Measurements from ENCODE around the gene ITPRID1. TPM values are rescaled to one million over a fixed set of nuclear protein-coding genes. Genes with fewer than 3 reads are reported as not detected.

Gene ITPRID1
- total RNA-seq, 2 donors from 2014 or later: 5.6 to 21.8 TPM

DNA sequence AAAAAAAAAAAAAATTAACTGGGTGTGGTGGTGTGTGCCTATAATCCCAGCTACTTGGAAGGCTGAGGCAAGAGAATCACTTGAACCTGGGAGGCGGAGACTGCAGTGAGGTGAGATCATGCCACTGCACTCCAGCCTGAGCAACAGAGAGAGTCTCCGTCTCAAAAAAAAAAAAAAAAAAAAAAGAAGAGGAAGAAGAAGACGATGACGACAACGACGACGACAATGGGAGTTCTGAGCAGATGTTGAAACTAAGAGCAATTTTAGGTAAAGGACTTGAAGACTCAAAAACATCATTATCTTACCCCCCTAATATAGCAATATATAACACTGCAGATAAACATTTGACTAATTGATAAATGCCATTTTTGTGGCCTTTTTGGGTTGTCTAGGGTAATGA lies 133.6 kb downstream of the ITPRID1 start:
- no peak overlapping the region for H3K4me3 ChIP-seq (ENCODE audit: low read length)
- H3K27ac ChIP-seq (ENCODE audit: low read depth, low read length): no peak overlapping the region
- no peak overlapping the region for H3K27ac Mint-ChIP-seq
- 100% methylated on average over 1 of the region's 7 CpGs; no CpG with 5 or more reads in 1 of the 2 experiments for WGBS, 2 experiments (ENCODE audit: insufficient coverage in 1 of 2, insufficient read length in 1 of 2)
- H3K9ac ChIP-seq (ENCODE audit: extremely low read depth, low read length, poor library complexity, severe bottlenecking): no peak overlapping the region
- H3K4me3 Mint-ChIP-seq: no peak overlapping the region
- no peaks in the 10 kb centered on the region for H3K27me3 ChIP-seq (ENCODE audit: control insufficient read depth, insufficient read depth, low read length, poor library complexity, severe bottlenecking)
- H3K36me3 Mint-ChIP-seq (ENCODE audit: low read depth): peaks cover 13% of the 10 kb centered on the region
- peaks cover 10% of the 10 kb centered on the region for H3K4me1 ChIP-seq (ENCODE audit: control insufficient read depth, insufficient read depth, low read length)
- no peaks in the 10 kb centered on the region for H3K9me3 ChIP-seq (ENCODE audit: control insufficient read depth, low read length)
- TF ChIP-seq, protein P1, sequence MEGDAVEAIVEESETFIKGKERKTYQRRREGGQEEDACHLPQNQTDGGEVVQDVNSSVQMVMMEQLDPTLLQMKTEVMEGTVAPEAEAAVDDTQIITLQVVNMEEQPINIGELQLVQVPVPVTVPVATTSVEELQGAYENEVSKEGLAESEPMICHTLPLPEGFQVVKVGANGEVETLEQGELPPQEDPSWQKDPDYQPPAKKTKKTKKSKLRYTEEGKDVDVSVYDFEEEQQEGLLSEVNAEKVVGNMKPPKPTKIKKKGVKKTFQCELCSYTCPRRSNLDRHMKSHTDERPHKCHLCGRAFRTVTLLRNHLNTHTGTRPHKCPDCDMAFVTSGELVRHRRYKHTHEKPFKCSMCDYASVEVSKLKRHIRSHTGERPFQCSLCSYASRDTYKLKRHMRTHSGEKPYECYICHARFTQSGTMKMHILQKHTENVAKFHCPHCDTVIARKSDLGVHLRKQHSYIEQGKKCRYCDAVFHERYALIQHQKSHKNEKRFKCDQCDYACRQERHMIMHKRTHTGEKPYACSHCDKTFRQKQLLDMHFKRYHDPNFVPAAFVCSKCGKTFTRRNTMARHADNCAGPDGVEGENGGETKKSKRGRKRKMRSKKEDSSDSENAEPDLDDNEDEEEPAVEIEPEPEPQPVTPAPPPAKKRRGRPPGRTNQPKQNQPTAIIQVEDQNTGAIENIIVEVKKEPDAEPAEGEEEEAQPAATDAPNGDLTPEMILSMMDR (conservative IDR thresholded peaks at IDR 0.05): no peak
- H3K27me3 Mint-ChIP-seq (ENCODE audit: insufficient read depth): no peaks in the 10 kb centered on the region
- H3K4me1 Mint-ChIP-seq: peaks cover 35% of the 10 kb centered on the region
- DNase-seq: no peak
- H3K9me3 Mint-ChIP-seq: no peaks in the 10 kb centered on the region
- no peaks in the 10 kb centered on the region for H3K36me3 ChIP-seq (ENCODE audit: control insufficient read depth, insufficient read depth, low read length)

DNA sequence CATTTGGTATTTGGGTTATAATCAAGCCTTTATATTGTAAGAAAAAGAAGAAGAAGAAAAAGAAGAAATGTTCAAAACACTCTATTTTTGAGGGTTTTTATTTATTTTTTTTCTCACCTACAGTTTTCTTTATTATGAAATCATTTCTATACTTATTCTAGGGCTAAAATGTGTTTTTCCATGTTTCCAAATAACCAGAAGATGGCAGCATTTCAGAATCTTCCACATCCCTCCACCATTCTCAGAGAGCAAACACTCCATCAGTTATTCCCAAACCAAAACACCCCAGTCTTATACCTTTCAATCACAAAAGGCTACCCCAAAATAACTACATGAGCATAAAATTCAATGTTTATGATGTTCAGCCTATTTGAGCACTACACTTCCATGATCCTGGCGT lies 134.4 kb downstream of the ITPRID1 start:
- Histone ChIP-seq H3K36me3 (ENCODE audit: control insufficient read depth, insufficient read depth, low read length) (no peaks in the 10 kb centered on the region), H3K9ac (ENCODE audit: extremely low read depth, low read length, poor library complexity, severe bottlenecking) (no peak overlapping the region), H3K4me3 (ENCODE audit: low read length) (no peak overlapping the region), H3K27me3 (ENCODE audit: control insufficient read depth, insufficient read depth, low read length, poor library complexity, severe bottlenecking) (no peaks in the 10 kb centered on the region), H3K27ac (ENCODE audit: low read depth, low read length) (no peak overlapping the region), H3K9me3 (ENCODE audit: control insufficient read depth, low read length) (no peaks in the 10 kb centered on the region), H3K4me1 (ENCODE audit: control insufficient read depth, insufficient read depth, low read length) (peaks cover 10% of the 10 kb centered on the region)
- Mint-ChIP-seq H3K9me3 (no peaks in the 10 kb centered on the region), H3K27ac (no peak overlapping the region), H3K4me1 (peaks cover 33% of the 10 kb centered on the region), H3K4me3 (no peak overlapping the region), H3K36me3 (ENCODE audit: low read depth) (peaks cover 7% of the 10 kb centered on the region), H3K27me3 (ENCODE audit: insufficient read depth) (no peaks in the 10 kb centered on the region)
- DNase-seq: no peak
- WGBS, 2 experiments (ENCODE audit: insufficient coverage in 1 of 2, insufficient read length in 1 of 2): 96 to 100% methylated on average over 1 of the region's 1 CpG
- TF ChIP-seq, protein P1 (conservative IDR thresholded peaks at IDR 0.05): peak; percentile 72

DNA sequence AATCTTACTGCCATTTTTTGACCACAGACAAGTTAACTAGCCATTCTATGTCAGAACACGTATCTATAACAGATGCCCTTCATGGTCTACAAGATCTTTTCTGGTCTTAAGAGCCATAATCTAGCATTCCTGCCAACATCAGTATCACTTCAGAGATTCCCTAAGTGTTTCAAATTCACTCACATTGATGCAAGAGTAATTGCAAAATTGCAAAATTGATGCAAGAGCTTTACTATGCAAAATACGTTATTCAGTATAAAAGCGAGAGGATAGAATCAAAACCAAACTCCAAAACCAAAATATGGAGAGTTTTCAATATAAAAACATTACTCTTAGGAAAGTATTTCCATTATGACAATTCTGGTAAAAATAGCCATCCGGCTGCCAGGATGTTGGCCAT lies 135.0 kb downstream of the ITPRID1 start:
- TF ChIP-seq, protein P1 (conservative IDR thresholded peaks at IDR 0.05): no peak
- Histone ChIP-seq H3K9ac (ENCODE audit: extremely low read depth, low read length, poor library complexity, severe bottlenecking) (no peak overlapping the region), H3K27ac (ENCODE audit: low read depth, low read length) (no peak overlapping the region), H3K27me3 (ENCODE audit: control insufficient read depth, insufficient read depth, low read length, poor library complexity, severe bottlenecking) (no peaks in the 10 kb centered on the region), H3K9me3 (ENCODE audit: control insufficient read depth, low read length) (no peaks in the 10 kb centered on the region), H3K36me3 (ENCODE audit: control insufficient read depth, insufficient read depth, low read length) (no peaks in the 10 kb centered on the region), H3K4me3 (ENCODE audit: low read length) (no peak overlapping the region), H3K4me1 (ENCODE audit: control insufficient read depth, insufficient read depth, low read length) (peaks cover 10% of the 10 kb centered on the region)
- H3K4me3 Mint-ChIP-seq: no peak overlapping the region
- no peak overlapping the region for H3K27ac Mint-ChIP-seq
- H3K36me3 Mint-ChIP-seq (ENCODE audit: low read depth): peaks cover under 1% of the 10 kb centered on the region
- H3K9me3 Mint-ChIP-seq: no peaks in the 10 kb centered on the region
- WGBS, 2 experiments (ENCODE audit: insufficient coverage in 1 of 2, insufficient read length in 1 of 2): 87 to 100% methylated on average over 2 to 4 of the region's 4 CpGs
- DNase-seq: no peak
- peaks cover 31% of the 10 kb centered on the region for H3K4me1 Mint-ChIP-seq
- H3K27me3 Mint-ChIP-seq (ENCODE audit: insufficient read depth): no peaks in the 10 kb centered on the region

Measured in endodermal cell (in vitro differentiated cells).